Embryonic facial prominence (tissue), 1 donor: ENCODE data around the gene NEURL1B.
A peak's percentile ranks its signal among the peaks of the same experiment; 100 is the strongest.

Experiments
- DNase-seq: peaks from one replicate; pipeline ENCODE4 v3.0.0-alpha.2; 2016; ENCODE audit errors: extremely low spot score

Gene NEURL1B

DNA sequence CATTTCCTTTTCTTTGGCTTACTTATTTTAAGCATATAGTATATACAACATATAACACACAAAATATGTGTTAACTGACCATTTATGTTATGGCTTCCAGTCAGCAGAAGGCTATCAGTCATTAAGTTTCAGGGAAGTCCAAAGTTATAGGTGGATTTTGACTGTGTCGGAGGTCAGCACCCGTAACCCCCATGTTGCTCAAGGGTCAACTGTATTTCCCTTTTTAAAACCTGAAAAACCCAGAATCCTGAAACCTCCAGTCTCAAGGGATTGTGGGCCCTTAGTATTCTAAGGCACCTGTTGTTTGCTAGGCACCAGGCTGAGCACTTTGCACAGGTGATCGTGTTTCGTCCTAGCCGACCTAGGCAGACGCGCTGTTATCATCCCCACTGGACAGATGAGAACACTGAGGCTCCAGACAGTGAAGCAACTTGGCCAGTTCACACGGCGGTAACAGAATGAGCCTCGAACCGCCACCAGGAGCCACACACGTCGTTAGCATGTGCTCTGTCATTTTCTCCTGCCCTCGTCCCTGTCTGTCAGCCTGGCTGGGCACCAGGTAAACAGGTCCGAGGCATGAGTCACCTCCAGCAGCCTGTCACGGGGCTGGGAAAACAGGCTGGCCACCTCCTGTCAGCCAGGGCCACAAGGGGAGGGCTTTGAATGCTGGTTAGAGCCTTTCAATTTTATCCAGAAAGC lies 90.1 kb downstream of the NEURL1B start:
- no peak for DNase-seq

DNA sequence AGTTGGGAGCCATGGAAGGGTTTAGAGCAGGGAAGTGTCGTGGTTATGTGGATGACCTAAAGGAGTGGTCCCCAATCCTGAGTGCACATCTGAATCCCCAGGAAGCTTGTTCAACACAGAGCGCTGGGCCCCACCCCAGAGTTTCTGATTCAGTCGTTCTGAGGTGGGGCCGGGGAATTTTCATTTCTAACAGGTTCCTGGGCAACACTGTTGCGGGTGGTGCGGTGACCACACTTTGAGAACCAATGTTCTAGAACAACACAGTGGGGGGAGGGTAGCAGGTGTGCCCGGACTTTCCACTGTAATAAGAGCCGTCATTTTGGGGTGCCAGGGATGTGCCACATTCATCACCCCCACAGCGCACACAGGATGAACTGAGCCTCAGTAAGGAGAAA lies 90.6 kb downstream of the NEURL1B start:
- no peak for DNase-seq

DNA sequence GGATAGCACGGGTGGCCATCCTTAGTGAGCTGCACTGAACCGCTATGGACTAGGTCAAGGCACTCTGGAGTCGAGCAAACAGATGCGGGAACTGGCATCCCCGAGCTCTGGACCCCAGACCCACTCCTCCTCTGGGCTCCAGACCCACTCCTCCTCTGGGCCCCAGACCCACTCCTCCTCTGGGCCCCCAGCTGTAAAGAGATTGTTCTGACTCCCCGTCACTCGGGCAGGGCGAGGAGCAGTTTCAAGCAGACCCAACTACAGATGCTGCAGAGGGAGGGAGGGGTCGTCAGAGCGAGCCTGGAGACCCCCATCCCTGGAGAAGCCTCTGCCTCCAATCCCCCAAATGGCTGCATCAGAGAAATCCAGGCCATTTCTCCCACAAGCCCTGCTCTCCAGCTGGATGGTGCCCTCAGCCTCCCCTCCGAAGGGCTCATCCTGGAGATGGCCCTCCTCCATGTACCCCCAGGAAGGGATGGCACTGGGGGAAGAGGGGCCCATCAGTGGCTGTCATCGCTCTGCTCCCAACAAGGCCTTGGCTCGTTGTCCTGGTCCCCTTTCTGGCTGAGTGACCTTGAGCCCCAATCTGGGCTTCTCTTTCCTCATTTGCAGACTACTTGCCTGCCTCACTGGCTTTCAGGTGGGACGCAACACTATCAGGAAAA lies 91.3 kb downstream of the NEURL1B start:
- DNase-seq = no peak

DNA sequence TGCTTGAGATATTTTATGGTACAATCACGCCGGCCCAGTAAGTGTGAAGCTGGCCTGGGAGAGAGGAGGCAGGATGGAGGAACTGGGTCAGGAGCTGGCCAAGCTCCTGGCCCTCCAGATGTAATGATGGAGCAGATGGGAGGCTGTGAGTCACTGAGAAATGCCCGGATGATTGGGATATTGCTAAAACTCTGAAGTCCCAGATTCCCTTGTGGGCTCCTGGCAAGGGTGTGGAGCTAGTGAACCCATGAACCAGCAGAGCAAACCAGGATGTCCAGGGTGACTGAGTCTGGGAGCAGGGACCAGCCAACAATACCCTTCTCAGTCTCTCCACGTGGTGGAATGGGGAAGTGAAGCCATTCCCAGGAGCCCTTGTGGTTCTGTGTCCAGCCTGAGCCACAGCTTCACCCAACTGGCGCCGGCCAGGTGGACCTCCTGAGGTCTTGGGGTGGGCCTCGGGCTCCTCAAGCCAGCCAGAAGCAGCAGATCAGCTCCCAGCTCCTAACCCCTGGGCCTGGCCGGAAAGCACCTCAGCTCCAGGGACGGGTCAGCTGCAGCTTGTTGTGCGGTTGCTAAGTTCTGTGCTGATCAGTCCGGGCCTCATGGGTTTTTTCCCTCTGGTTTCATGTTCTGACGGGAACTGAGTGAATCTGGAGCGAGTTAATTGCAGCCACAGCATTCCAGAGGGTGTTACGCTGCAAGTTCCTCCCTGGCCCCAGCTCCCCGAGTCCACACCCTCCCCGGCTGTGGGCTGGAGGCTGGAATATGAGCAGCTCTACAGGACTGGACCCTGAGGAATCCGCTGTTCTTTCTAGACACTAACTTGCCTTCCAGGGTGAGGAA lies 92.3 kb downstream of the NEURL1B start:
- DNase-seq = peak; percentile 79

DNA sequence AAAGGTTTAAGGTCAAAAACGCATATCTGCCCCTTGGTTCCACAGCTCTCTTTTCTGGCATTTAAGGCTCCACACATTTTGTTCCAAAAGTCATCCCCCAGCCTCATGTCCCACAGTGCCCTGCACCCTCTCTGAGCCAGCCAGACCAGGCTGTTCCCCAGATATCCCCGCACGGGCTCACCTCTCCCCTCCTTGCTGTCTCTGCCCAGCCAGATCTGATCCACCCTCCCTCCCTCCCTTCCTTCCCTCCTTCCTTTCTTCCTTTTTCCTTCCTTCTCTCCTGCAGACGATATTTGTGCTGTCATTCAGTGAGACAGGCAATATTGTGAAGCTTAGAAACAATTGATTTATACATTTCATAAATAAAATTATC lies 92.9 kb downstream of the NEURL1B start:
- DNase-seq = no peak

DNA sequence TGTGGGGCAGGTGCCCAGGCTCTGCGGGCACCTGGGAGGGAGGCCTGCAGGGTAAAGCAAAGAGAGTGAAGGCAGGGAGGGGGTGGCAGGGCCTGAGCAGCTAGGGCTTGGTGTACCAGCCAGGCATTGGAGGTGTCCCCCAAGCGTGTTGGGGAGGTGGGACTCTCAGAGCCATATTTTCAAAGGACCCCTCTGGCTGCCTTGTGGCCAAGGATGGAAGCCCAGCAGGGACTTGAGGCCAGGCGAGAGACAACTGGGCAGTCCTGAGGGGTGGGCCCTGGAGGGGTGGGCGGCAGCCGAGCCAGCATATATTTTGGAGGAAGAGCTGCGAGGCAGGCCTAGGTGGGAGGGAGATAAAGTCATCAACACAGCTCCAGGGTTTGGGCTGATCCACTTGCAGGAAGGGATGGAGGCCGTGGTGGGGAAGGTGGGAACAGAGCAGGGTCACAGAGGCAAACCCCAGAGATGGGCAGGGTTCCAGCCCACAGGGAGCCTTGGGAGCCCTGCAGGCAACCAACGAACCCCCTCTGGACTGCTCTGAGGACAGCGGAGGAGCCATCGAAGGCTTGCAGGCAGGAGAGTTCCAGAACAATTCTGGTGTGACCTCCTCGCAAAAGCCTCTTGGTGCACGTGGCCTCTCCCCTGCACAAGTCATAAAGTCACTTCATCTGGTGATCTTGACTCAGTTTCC lies 94.2 kb downstream of the NEURL1B start:
- no peak for DNase-seq

DNA sequence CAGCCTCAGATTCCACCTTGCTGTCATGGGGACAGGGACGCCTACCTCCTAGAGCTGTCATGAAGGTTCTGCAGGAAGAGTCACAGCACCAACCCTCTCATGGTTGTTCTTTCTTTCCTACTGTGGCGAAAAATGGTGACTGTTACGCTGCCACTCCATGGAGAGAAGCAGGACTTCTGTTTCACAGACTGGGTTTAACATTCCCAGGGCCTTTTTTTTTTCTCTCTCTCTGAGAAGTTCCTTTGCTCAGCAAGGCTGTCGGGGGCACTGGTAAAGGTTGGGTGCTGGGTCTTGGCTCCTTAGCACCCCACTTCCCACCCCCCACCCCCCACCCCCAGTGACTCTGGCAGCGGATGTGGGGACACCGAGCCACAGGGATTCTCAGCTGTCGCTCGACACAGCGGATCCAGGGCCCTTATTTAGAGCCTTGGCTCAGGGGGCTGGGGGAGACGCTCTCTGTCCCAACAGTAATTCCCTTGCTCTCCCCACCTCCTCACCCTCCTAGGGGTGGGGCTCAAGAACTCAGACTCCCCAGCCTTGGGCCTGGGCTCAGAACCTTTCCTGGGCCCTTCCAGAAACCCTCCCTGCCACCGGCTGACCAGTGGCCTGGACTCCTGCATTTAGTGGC lies 95.6 kb downstream of the NEURL1B start:
- no peak for DNase-seq

DNA sequence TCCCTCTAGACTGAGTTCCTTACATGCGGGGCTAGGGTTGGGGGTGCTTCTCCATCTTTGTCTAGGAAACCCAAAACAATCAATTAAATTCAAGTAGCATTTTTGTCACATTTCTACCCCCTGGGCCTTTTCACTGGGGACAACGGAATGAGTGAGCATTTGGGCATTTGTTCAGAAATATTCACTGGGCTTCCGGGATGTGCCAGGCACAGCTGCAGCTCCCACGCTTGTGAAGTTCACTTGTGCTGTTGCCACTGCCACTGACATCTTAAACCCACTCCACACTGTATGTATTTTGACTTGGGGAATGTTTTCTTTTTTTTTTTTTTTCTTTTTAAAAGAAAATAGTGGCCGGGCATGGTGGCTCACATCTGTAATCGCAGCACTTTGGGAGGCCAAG lies 98.3 kb downstream of the NEURL1B start:
- no peak for DNase-seq

DNA sequence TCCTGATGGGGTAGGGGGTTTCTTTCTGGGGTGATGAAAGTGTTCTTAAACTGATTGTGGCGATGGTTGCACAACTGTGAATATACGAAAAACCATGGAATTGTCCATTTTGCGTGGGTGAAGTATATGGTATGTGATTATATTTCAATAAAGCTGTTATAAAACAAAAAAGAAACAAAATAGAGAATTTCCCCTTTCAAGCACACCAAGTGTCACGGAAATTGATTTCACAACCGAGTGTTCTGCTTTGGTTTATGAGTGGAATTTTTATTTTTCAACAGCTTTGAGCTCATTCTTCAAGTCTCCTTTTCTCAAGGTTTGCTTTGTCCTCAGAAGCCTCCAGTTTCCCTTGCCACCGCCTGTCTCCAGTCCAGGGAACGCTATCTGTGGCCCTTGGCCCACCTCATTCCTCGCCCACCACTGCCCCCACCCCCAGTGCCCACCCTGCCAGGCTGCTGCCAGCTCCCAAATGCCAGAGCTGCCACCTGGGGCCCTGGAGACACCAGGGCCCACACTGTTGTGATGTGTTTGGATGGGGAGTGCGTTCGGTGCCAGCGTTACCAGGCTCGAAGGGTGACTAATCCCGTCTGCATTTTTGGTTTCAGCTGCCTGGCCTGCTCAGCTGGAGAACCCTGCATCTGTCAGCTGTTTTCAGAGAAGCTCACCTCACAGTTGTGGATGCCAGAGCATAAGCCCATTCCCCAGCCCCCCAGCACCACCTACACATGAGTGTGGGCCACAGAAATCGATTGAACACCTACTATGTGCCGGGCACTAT lies 99.6 kb downstream of the NEURL1B start:
- DNase-seq = no peak
